HG02981 (cell line): ENCODE data around the gene MON1A.
"Not testable (repeated sequence)": the region's sequence is repeated elsewhere in the genome, so short reads cannot be mapped to it uniquely, and the experiment has no call there.

Experiments used
- ATAC-seq: cut with Tn5 transposase; IDR thresholded peaks from one replicate; pipeline ENCODE4 v1.9.1; 2021; ENCODE audit warnings: mild to moderate bottlenecking, moderate library complexity; ENCODE audit not compliant: unreplicated experiment

MON1A gene

GRCh38 chr3:49917806-49918590 is 11.6 kb downstream of the MON1A start:
- ATAC-seq = not testable (repeated sequence)

- no peak for ATAC-seq
Observed at GRCh38 chr3:49916686-49917085, 12.9 kb downstream of the MON1A start.

GRCh38 chr3:49914906-49915305 is 14.7 kb downstream of the MON1A start:
- ATAC-seq = no peak

GRCh38 chr3:49912881-49913281 is 16.7 kb downstream of the MON1A start:
- no peak for ATAC-seq

- ATAC-seq = no peak
Observed at GRCh38 chr3:49911611-49912010, 18.0 kb downstream of the MON1A start.

GRCh38 chr3:49911124-49911420 is 18.5 kb downstream of the MON1A start:
- no peak for ATAC-seq

GRCh38 chr3:49910409-49911123 is 19.0 kb downstream of the MON1A start:
- no peak for ATAC-seq

- no peak for ATAC-seq
Observed at GRCh38 chr3:49908373-49909199, 21.0 kb downstream of the MON1A start.

GRCh38 chr3:49906073-49906743 is 23.4 kb downstream of the MON1A start:
- ATAC-seq = no peak

- not testable (repeated sequence) for ATAC-seq
Observed at GRCh38 chr3:49904448-49904847, 25.2 kb downstream of the MON1A start.

GRCh38 chr3:49903451-49904424 is 25.9 kb downstream of the MON1A start, which contains the start of gene MST1R:
TSS of gene MST1R (minus strand) at chr3:49903873. CDS start at chr3:49903609, 264 bp downstream.
- peak; percentile 78 for ATAC-seq

GRCh38 chr3:49902511-49903345 is 26.9 kb downstream of the MON1A start:
- no peak for ATAC-seq

GRCh38 chr3:49901366-49902339 is 28.0 kb downstream of the MON1A start:
- ATAC-seq = no peak

- ATAC-seq = no peak
Observed at GRCh38 chr3:49900491-49901153, 29.0 kb downstream of the MON1A start.

GRCh38 chr3:49899815-49900214 is 29.8 kb downstream of the MON1A start:
- no peak for ATAC-seq

GRCh38 chr3:49898991-49899390 is 30.6 kb downstream of the MON1A start:
- ATAC-seq = no peak

GRCh38 chr3:49896345-49896744 is 33.3 kb downstream of the MON1A start:
- no peak for ATAC-seq
